Middle frontal gyrus (tissue), 1 donor: Measurements from ENCODE around the gene CD300LG.
"Not testable (repeated sequence)": the region's sequence is repeated elsewhere in the genome, so short reads cannot be mapped to it uniquely, and the experiment has no call there.

Source experiments
- DNase-seq: peaks from one replicate; pipeline ENCODE4 v3.0.0-alpha.2; 2015; ENCODE audit warnings: low spot score; ENCODE audit errors: extremely low spot score

Gene CD300LG

GRCh38 chr17:43854498-43854897 is 7.5 kb downstream of the CD300LG start:
- DNase-seq: no peak

- no peak for DNase-seq
Observed at GRCh38 chr17:43855061-43855460, 8.1 kb downstream of the CD300LG start.

DNA sequence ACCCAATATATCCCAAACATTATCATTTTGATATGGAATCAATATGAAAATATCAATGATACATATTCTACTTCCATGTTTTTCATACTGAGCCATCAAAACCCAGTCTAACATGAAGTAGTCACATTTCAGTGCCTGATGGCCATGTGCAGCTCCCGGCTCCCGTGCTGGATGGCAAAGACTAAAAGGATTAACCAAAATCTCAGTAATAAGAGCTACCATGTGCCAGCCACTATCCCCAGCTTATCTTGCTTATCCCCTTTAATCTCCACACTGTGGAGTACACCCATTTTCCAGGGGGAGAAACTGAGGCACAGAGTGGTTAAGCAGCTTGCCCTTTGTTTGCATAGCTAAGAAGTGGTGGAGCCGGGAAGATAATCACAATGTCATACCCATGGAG is 9.2 kb downstream of the CD300LG start:
- no peak for DNase-seq

DNA sequence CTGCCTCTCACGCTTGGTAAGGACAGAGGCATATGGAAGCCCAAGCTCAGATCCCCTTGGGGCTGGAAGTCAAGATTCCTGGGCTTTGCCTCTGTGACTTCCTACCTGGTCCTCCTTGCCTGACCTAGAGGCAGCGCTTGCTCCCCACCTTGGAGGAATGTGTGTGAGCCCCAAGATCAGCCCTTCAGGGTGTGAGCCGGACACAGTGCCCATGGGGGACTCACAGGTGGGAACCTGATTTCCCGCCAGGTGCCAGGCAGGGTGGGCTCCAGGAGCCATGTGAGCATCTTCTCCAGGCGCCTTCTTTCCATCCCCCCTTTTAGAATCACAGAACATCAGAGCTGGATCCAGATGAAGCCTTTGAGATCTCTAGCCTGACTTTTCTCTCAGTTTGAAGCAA is 10.2 kb downstream of the CD300LG start:
- no peak for DNase-seq

DNA sequence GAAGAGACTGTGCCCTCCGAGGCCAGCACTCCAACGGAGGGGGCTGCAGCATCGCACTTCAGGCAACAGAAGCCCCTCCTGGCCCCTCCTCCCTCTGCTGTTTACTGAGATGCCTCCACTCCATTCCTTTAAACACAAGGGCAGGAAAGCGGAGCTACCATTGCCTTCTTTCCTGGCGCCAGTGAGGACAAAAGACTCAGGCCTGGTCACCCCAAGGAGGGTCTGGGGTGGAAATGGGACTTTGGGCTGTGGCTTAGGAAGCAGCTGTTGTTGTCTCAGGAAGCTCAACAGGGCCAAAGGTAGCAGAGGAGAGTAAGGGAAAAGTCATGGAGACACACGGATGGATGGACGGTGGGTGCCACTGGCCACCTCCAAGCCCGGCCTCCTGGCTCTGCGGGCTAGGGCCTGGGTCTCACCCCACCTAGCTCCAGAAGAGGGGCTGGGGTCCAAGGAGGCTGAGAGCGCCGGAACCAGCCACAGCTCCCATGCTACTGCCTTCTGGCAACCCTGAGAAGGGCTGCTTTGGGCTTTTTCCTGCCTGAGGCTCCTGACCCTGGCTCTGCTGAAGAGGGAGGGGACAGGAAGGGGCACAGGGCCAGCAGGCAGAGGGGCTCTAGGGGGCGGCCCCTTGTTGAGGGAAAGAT is 11.1 kb downstream of the CD300LG start:
- DNase-seq: no peak

DNA sequence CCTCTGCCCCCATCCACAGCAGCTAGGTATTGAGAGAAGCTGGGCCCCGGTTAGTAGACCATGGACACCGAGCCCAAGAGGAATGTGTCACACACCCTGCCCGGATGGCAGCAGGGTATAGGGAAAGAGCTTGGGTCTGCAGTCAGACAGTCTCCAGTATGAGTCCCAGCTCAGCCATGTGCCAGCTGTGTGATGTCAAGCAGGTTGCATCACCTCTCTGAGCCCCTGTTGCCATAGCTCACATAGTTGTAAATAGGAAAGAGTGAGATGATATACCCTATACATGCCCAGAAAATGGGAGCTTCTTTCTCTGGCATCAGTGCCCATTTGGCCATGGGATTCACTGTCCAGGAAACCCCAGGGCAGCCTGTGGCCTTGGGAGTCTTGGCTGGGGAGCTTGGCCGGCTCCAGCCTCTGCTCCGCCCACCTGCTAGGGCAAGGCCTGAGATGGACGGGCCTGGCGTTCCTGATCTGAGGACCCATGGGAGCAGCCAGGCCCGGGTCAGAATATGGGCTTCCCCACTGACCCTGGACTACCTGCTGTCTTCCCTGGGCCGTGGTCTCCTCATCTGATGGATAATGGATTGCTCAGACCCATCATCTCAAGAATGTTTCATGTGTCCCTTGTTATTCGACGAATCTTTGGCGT is 13.2 kb downstream of the CD300LG start:
- DNase-seq: no peak

DNA sequence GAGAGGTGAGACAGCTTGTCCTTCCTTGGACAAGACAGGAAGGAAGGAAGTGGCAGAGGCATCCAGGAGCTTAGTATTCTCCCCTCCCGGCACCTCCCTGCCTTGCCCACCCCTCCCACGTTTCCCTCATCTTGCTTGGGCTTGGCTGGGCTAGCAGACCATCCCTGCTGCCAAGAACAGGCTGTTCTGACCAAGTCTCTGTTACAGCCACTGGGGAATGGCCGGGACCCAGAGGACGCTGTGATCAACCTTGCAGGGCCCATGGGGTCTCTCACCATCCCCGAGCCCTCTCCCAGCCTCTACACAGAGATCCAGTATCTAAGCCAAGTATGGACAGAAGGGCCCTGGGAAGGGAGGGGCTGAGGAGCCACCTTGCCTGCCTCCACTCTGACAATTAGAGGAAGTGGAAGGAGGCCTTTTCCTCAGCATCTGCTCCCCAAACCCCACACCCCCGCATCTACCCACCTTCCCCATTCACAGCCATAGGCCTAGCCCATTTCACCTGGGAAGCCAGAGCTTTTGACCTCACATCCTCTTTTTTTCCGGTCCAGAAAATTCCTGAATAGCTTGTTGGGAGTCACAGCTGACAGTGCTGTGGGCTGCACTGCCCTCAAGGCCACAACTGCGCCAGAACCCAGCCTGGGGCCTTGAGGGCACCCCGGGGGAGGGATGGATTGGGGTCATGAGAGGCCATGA is 14.1 kb downstream of the CD300LG start:
- no peak for DNase-seq

- DNase-seq: no peak
Observed at GRCh38 chr17:43861960-43862359, 15.0 kb downstream of the CD300LG start.

- DNase-seq: no peak
Observed at GRCh38 chr17:43864161-43864984, 17.4 kb downstream of the CD300LG start.

DNA sequence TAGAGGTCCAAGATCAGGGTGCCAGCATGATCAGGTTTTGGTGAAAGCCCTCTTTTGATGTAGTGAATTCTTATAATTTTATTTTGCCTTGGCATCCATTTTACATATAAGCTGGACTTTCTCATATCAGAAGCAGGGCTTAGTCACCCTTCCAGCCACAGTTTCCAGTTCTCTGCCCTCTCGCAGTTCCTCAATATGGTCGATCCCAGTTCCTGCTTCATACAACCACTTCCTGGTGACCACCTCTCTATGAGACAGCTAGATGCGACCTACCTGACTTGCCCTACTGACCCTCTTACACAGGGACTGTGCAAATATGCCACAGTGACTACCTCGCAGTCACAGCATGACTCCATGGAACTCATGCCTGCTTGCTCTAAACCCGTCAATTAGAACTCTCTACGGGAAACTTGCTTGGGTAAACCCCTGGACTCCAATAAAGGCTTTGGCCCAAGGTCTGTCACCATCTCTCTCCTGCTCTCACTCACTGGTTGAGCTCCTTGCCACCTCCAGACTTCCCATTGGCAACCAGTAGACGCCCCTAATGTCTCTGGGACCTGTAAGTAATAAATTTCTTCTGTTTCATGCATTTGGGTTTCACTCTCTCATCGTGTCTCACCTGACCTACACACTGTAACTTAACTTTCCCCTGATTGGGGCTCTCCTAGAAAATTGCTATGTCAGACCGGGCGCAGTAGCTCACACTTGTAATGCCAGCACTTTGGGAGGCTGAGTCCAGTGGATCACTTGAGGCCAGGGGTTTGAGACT is 21.4 kb downstream of the CD300LG start:
- no peak for DNase-seq

- not testable (repeated sequence) for DNase-seq
Observed at GRCh38 chr17:43869031-43869430, 22.1 kb downstream of the CD300LG start.

DNA sequence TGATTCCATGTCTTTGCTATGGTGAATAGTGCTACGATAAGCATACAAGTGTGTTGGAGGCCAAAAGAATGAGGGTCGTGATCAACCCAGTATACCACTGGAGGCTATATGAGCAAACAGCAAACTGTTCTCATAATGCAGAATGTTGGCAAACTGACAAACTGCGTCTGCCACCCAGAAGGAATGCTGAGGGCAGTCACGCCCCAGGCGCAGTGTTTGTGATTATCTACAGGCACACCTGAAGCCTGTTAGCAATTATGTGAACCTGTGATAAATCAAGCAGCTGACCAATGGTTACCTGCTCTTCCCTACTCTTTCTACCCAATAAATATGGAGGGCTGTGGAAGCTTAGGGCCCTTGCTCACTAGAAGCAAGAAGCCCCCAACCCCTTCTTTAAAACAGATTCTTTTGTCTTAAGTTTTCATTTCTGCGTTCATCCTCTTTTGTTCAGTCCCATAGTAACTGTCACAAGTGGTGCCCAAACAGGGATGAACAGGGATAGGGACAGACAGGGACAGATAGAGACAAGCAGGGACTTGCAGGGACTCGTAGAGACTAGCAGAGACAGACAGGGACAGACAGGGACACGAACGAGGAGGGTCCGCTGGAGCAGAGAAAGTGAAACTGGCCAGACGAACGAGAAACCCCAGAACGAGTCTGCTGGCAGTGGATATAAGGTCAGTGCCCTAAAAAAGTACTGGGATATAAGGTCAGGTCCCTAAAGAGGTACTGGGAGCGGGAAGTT is 25.1 kb downstream of the CD300LG start:
- DNase-seq: no peak

GRCh38 chr17:43873091-43873490 is 26.1 kb downstream of the CD300LG start:
- DNase-seq: no peak

DNA sequence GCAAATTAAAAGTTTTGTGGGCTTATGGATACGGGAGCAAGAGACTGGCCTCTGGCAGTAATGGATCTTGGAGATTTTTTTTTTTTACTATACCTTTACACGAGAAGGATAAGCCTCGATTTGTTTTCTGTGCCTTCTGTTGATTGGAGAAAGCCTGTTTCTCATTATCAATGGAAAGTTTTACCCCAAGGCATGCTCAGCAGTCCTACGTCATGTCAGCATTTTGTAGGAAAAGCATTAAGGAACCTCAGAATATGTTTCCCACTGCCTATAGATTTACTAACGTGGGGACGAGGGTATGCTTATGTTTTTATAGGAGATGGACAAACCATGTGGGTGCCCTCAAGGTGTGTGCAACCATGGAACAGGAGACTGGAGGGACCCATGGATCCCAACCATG is 26.8 kb downstream of the CD300LG start:
- no peak for DNase-seq

DNA sequence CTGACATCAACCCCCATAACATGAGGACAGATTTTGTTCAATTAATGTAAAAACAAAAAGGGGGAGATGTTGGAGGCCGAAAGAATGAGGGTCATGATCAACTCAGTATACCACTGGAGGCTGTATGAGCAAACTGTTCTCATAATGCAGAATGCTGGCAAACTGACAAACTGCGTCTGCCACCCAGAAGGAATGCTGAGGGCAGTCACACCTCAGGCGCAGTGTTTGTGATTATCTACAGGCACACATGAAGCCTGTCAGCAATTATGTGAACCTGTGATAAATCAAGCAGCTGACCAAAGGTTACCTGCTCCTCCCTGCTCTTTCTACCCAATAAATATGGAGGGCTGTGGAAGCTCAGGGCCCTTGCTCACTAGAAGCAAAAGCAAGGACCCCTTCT is 27.3 kb downstream of the CD300LG start:
- DNase-seq: no peak

GRCh38 chr17:43875476-43876147 is 28.6 kb downstream of the CD300LG start:
- no peak for DNase-seq

DNA sequence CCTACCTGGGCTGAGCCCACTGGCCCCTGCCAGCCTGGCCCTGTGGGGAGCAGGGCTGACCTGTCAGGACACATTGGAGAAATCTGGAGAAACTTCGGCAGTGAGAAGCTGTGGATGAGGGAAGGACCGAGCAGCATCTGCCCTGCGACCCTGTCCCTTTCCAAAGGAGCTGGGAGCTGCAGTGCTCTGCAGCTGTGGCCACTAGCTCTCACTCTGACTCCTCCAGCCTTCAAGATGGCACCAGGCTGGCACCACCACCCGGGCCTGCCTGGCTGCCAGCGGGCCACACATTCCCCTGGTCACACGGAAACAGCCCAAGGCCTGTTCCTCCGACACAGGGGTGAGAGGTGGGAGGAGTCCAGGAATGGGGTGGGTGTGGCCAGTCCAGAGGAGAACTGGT is 30.1 kb downstream of the CD300LG start:
- no peak for DNase-seq

GRCh38 chr17:43877451-43878155 is 30.6 kb downstream of the CD300LG start:
- DNase-seq: no peak
